Motor neuron (in vitro differentiated cells): ENCODE measurements around the gene ITPR1. TPM values are rescaled to one million over a fixed set of nuclear protein-coding genes. Genes with fewer than 3 reads are reported as not detected.

ENCODE experiments used
- ATAC-seq, 8 experiments: fragments of 200-7000 bp; cut with Tn5 transposase; replicated peaks in 6 of 8; 2 replicates each; pipeline ENCODE4 v1.8.0; 2021; ENCODE audit warnings: mild to moderate bottlenecking in 8 of 8, moderate library complexity in 8 of 8
- H3K27ac ChIP-seq, 2 donors: fragments of 250-450 bp; sonication (Bioruptor Pico); 2 replicates each; pipeline ENCODE4 v1.9.0; 2021; ENCODE audit warnings: antibody characterized with exemption in 2 of 2, mild to moderate bottlenecking in 2 of 2, moderate library complexity in 1 of 2
- H3K4me1 ChIP-seq, 2 donors: fragments of 250-450 bp; sonication (Bioruptor Pico); replicated peaks in 1 of 2; 2 replicates each; pipeline ENCODE4 v1.6.1; 2021; ENCODE audit warnings: antibody characterized with exemption in 2 of 2, mild to moderate bottlenecking in 2 of 2, moderate library complexity in 1 of 2
- H3K4me3 ChIP-seq, 5 donors: fragments of 250-450 bp; sonication (Bioruptor Pico); 2 replicates each; pipeline ENCODE4 v1.9.0; 2021; ENCODE audit warnings: antibody characterized with exemption in 5 of 5, mild to moderate bottlenecking in 5 of 5, moderate library complexity in 4 of 5
- WGBS, 10 experiments: fragments of 450-650 bp; shearing (Covaris generic); methylation state at CpG; one replicate each; pipeline ENCODE4 v1.0.0; 2022; 5-methylcytosine and 5-hydroxymethylcytosine counted together
- in situ Hi-C, 9 experiments: fragments of 400-800 bp; cut with MboI; loops; one replicate each; pipeline ENCODE4 v1.15.0; 2021; ENCODE audit warnings: low sequenced_read_pairs in 9 of 9, low pct_unique_long_range_greater_than_20kb in 2 of 9; ENCODE audit not compliant: unreplicated experiment in 9 of 9
- total RNA-seq, 8 experiments: library from RNA; unstranded; fragments of 300-600 nt; gene quantifications; 2 replicates each; pipeline versions ENCODE4 v1.2.3 to v1.2.4, GENCODE V29; 2022

The ITPR1 gene
- total RNA-seq, 8 experiments from 2014 or later = 2.2 to 167 (median 12.2) TPM

DNA sequence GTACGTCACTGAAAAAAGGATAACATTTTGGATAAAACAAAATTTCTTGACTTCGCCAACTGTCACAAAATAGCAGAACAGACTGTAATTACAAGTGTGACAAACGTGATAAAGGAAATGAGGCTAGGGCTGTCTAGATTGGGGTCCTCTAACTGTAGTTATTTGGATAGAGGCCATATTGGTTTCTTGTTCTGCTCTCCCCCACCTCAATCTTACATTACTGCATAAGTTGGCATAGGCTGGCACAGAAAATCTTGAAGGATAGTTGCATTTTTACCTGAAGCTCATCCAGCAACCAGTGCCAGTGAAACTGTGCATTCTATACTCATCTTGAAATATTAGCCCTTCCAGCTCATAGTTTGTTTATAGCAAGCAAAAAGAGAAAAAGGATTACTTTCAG is 84.6 kb downstream of the ITPR1 start:
- 60 to 100% (median 92%) methylated on average over 1 to 3 of the region's 3 CpGs; no CpG with 5 or more reads in 2 of the 10 experiments for WGBS, 10 experiments
- H3K27ac ChIP-seq = no peak overlapping the region
- no peak for ATAC-seq
- H3K4me1 ChIP-seq = peaks cover 0 to 8% of the 10 kb centered on the region in 2 donors
- no peak overlapping the region for H3K4me3 ChIP-seq
- in situ Hi-C loops = no loop called here

GRCh38 chr3:4580346-4581123 is 87.4 kb downstream of the ITPR1 start:
- no peak overlapping the region for H3K4me3 ChIP-seq
- no peak overlapping the region for H3K27ac ChIP-seq
- no peak for ATAC-seq
- in situ Hi-C loops = no loop called here
- 50 to 100% (median 90%) methylated on average over 1 to 9 of the region's 14 CpGs; no CpG with 5 or more reads in 3 of the 10 experiments for WGBS, 10 experiments
- H3K4me1 ChIP-seq = peaks cover 0 to 8% of the 10 kb centered on the region in 2 donors

DNA sequence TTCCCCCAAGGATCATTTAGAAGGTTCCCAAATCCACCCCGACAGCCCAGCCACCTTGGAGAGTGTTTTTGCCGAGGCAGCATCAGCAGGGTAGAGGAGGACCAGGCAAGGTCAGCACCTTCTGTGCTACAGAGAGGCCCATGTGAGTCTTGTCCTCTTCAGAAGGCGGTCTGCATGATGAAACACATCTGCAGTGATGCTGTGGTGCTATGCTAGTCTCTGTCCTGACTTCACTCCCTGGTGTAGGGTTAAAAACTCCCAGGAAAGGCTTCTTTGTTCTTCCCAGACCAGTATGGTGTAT is 87.9 kb downstream of the ITPR1 start:
- in situ Hi-C loops = no loop called here
- H3K27ac ChIP-seq = no peak overlapping the region

DNA sequence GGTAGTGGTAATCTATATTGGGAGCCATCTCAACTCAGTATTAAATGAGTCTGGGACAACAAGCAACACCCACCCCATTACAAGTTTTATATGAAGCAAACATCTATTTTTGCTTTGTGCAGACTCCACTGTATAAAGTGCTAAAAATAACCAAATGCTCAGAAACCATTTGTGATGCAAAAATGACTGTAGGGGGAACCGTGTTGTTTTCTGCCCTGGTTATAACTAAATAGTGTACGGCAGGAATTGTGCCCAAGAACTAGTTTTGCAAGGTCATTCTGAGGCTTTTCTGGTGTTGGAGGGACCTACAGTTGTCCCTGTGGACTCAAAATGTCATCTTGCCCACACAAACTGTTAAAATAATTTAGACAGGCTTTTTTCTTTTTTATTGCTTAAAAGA is 88.3 kb downstream of the ITPR1 start:
- in situ Hi-C loops = no loop called here
- peak in 3 of 8 experiments; percentile 21 to 33 (median 23) for ATAC-seq
- 25 to 94% (median 68%) methylated on average over 1 to 2 of the region's 2 CpGs for WGBS, 10 experiments
- H3K4me3 ChIP-seq = no peak overlapping the region
- no peak overlapping the region for H3K27ac ChIP-seq
- H3K4me1 ChIP-seq = peaks cover 0 to 8% of the 10 kb centered on the region in 2 donors

More for the DNA sequence above, 87.9 kb downstream of the ITPR1 start:
- H3K4me1 ChIP-seq = peaks cover 0 to 8% of the 10 kb centered on the region in 2 donors
- WGBS, 10 experiments = 50 to 83% (median 80%) methylated on average over 1 to 2 of the region's 3 CpGs; no CpG with 5 or more reads in 7 of the 10 experiments
- H3K4me3 ChIP-seq = no peak overlapping the region
- peak in 4 of 8 experiments; percentile 33 to 36 (median 36) for ATAC-seq

GRCh38 chr3:4581920-4582611 is 88.9 kb downstream of the ITPR1 start:
- WGBS, 10 experiments = 56 to 100% (median 86%) methylated on average over 1 to 7 of the region's 12 CpGs
- in situ Hi-C loops = no loop called here
- H3K4me3 ChIP-seq = no peak overlapping the region
- peak in 2 of 8 experiments; percentile 13 to 32 for ATAC-seq
- no peak overlapping the region for H3K27ac ChIP-seq
- peaks cover 0 to 8% of the 10 kb centered on the region in 2 donors for H3K4me1 ChIP-seq

GRCh38 chr3:4582624-4583023 is 89.5 kb downstream of the ITPR1 start:
- no peak overlapping the region for H3K4me3 ChIP-seq
- peaks cover 0 to 5% of the 10 kb centered on the region in 2 donors for H3K4me1 ChIP-seq
- H3K27ac ChIP-seq = no peak overlapping the region
- in situ Hi-C loops = no loop called here
- ATAC-seq = peak in 3 of 8 experiments; percentile 21 to 41 (median 40)
- 37 to 100% (median 83%) methylated on average over 2 to 3 of the region's 3 CpGs; no CpG with 5 or more reads in 4 of the 10 experiments for WGBS, 10 experiments

DNA sequence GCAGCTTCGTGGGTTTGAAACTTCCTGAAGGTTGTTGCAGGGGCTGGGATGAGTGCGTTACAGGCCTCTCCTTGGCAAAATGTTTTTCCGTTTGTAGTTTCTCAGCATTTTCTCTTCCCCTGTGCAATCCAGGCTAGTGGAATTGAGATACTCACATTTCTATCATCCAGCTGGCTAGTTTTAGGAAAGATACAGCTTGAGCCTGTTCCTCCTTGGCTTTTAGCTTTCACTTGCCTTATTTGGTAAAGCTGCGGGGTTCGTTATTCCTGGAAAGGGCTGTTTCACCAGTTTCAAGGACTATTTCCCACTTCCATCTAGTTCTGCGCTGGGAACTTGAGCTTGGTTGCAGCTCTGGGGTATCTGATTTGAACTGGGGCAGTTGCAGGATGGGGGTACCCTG is 90.3 kb downstream of the ITPR1 start:
- in situ Hi-C loops = no loop called here
- 68 to 100% (median 89%) methylated on average over 1 to 6 of the region's 6 CpGs for WGBS, 10 experiments

GRCh38 chr3:4584456-4585249 is 91.5 kb downstream of the ITPR1 start:
- ATAC-seq = peak in 1 of 8 experiments; percentile 13
- WGBS, 10 experiments = 10 to 85% (median 67%) methylated on average over 1 to 9 of the region's 12 CpGs; no CpG with 5 or more reads in 1 of the 10 experiments
- in situ Hi-C loops = no loop called here
- no peak overlapping the region for H3K27ac ChIP-seq
- H3K4me3 ChIP-seq = no peak overlapping the region
- H3K4me1 ChIP-seq = peaks cover 0 to 5% of the 10 kb centered on the region in 2 donors

More for the DNA sequence above, 90.3 kb downstream of the ITPR1 start:
- H3K27ac ChIP-seq = no peak overlapping the region
- H3K4me1 ChIP-seq = peaks cover 0 to 5% of the 10 kb centered on the region in 2 donors
- no peak for ATAC-seq
- H3K4me3 ChIP-seq = no peak overlapping the region

DNA sequence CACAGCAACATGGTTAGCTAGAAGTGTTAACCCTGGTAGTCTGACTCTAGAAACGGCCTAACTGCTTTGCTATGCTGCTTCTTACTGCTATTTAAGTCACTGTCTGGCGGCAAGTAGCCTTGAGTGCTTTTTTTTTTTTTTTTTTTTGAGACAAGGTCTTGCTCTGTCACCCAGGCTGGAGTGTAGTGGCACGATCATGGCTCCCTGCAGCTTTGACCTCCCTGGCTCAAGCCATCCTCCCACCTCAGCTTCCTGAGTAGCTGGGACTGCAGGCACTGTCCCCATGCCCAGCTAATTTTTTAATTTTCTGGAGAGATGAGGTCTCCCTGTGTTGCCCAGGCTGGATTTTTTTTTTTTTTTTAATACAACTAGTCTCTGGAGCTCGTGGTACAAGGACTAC is 93.2 kb downstream of the ITPR1 start:
- H3K4me3 ChIP-seq = no peak overlapping the region
- 17 to 100% (median 72%) methylated on average over 1 to 4 of the region's 4 CpGs; no CpG with 5 or more reads in 1 of the 10 experiments for WGBS, 10 experiments
- no peak overlapping the region for H3K27ac ChIP-seq
- ATAC-seq = no peak
- in situ Hi-C loops = no loop called here
- H3K4me1 ChIP-seq = no peaks in the 10 kb centered on the region

GRCh38 chr3:4587061-4587837 is 94.1 kb downstream of the ITPR1 start:
- no peak for ATAC-seq
- Histone ChIP-seq H3K27ac (no peak overlapping the region), H3K4me3 (no peak overlapping the region), H3K4me1 (no peaks in the 10 kb centered on the region)
- 33 to 100% (median 80%) methylated on average over 2 to 7 of the region's 8 CpGs; no CpG with 5 or more reads in 3 of the 10 experiments for WGBS, 10 experiments
- in situ Hi-C loops = no loop called here

- in situ Hi-C loops = no loop called here
- Histone ChIP-seq H3K4me1 (no peaks in the 10 kb centered on the region), H3K27ac (no peak overlapping the region), H3K4me3 (no peak overlapping the region)
- no peak for ATAC-seq
Observed at GRCh38 chr3:4587838-4588105, 94.6 kb downstream of the ITPR1 start.

- Histone ChIP-seq H3K27ac (no peak overlapping the region), H3K4me1 (no peaks in the 10 kb centered on the region), H3K4me3 (no peak overlapping the region)
- ATAC-seq = peak; percentile 64 to 96 (median 81)
- in situ Hi-C loops = no loop called here
- 0 to 100% (median 71%) methylated on average over 1 to 4 of the region's 4 CpGs; no CpG with 5 or more reads in 2 of the 10 experiments for WGBS, 10 experiments
Observed at GRCh38 chr3:4588466-4588865, 95.3 kb downstream of the ITPR1 start.
